GM12891 (cell line): ENCODE measurements around the gene IRF4.

Source experiments
- PAX5 ChIP-seq: IDR thresholded peaks from 2 replicates; pipeline ENCODE4 v1.6.1; 2011; ENCODE audit warnings: low read length, moderate library complexity, mild to moderate bottlenecking; ENCODE audit not compliant: insufficient read depth, severe bottlenecking
- POLR2A ChIP-seq: IDR thresholded peaks from 2 replicates; pipeline ENCODE4 v1.6.1; 2011; ENCODE audit warnings: low read depth, low read length, control low read depth
- POLR2AphosphoS5 ChIP-seq: IDR thresholded peaks from 2 replicates; pipeline ENCODE4 v1.6.1; 2011; ENCODE audit warnings: low read depth, low read length, control low read depth
- POU2F2 ChIP-seq: IDR thresholded peaks from 2 replicates; pipeline ENCODE4 v1.6.1; 2011; ENCODE audit warnings: low read depth, mild to moderate bottlenecking, control low read depth, low read length, moderate library complexity
- SPI1 ChIP-seq: IDR thresholded peaks from 2 replicates; pipeline ENCODE4 v1.6.1; 2011; ENCODE audit warnings: low read depth, low read length, control low read depth
- TAF1 ChIP-seq: IDR thresholded peaks from 2 replicates; pipeline ENCODE4 v1.6.1; 2011; ENCODE audit warnings: low read depth, low read length, control low read depth

- TF ChIP-seq POLR2A, result no peak
- no peak for TF ChIP-seq SPI1
- no peak for TF ChIP-seq TAF1
- TF ChIP-seq POU2F2, result no peak
- TF ChIP-seq POLR2AphosphoS5, result no peak
- TF ChIP-seq PAX5, result no peak
These were observed 40.0 kb downstream of the IRF4 start for GRCh38 chr6:431504-431903.
